IMR-90 (cell line): Measurements from ENCODE around the gene PDE11A.

Source experiments
- BHLHE40 ChIP-seq: fragments of 150-350 bp; IDR thresholded peaks from 2 replicates; pipeline ENCODE4 v1.6.1; 2016; ENCODE audit warnings: mild to moderate bottlenecking, low read depth, low read length
- CEBPB ChIP-seq: IDR thresholded peaks from 2 replicates; pipeline ENCODE4 v1.6.1; 2012; ENCODE audit warnings: low read depth, low read length, improper control_type of control experiment
- CHD1 ChIP-seq: IDR thresholded peaks from 2 replicates; pipeline ENCODE4 v1.6.1; 2012; ENCODE audit warnings: low read depth, low read length, improper control_type of control experiment
- CTCF ChIP-seq: conservative IDR thresholded peaks from 2 replicates; pipeline ENCODE4 v1.5.1; 2012; ENCODE audit warnings: mild to moderate bottlenecking, low read depth, low read length, improper control_type of control experiment
- FOS ChIP-seq: fragments of 150-350 bp; IDR thresholded peaks from 2 replicates; pipeline ENCODE4 v1.6.1; 2016; ENCODE audit warnings: low read depth, low read length
- MAFK ChIP-seq: IDR thresholded peaks from 2 replicates; pipeline ENCODE4 v1.6.1; 2012; ENCODE audit warnings: low read depth, low read length, improper control_type of control experiment
- MAZ ChIP-seq: IDR thresholded peaks from 2 replicates; pipeline ENCODE4 v1.6.1; 2012; ENCODE audit warnings: low read depth, mild to moderate bottlenecking, low read length, improper control_type of control experiment, moderate library complexity, borderline replicate concordance
- MXI1 ChIP-seq: IDR thresholded peaks from 2 replicates; pipeline ENCODE4 v1.6.1; 2012; ENCODE audit warnings: low read depth, mild to moderate bottlenecking, low read length, moderate library complexity, borderline replicate concordance
- NFE2L2 ChIP-seq: fragments of 150-350 bp; IDR thresholded peaks from 2 replicates; pipeline ENCODE4 v1.6.1; 2016; ENCODE audit warnings: low read depth, mild to moderate bottlenecking, low read length
- POLR2A ChIP-seq: IDR thresholded peaks from 2 replicates; pipeline ENCODE4 v1.6.1; 2012; ENCODE audit warnings: mild to moderate bottlenecking, low read depth, low read length
- RAD21 ChIP-seq: IDR thresholded peaks from 2 replicates; pipeline ENCODE4 v1.6.1; 2012; ENCODE audit warnings: low read length, improper control_type of control experiment
- RFX5 ChIP-seq: IDR thresholded peaks from 2 replicates; pipeline ENCODE4 v1.8.0; 2012; ENCODE audit warnings: low read depth, mild to moderate bottlenecking, low read length, moderate library complexity
- SMC3 ChIP-seq: fragments of 150-350 bp; IDR thresholded peaks from 2 replicates; pipeline ENCODE4 v1.6.1; 2016; ENCODE audit warnings: low read depth, mild to moderate bottlenecking, antibody characterized with exemption, low read length, moderate library complexity
- USF2 ChIP-seq: fragments of 150-350 bp; IDR thresholded peaks from 2 replicates; pipeline ENCODE4 v1.6.1; 2017; ENCODE audit warnings: mild to moderate bottlenecking, antibody characterized with exemption, low read length, low read depth

- TF ChIP-seq CTCF (no peak), MAZ (no peak), RAD21 (no peak), CHD1 (no peak), NFE2L2 (no peak), POLR2A (no peak), SMC3 (no peak), MXI1 (no peak), USF2 (no peak), RFX5 (no peak), BHLHE40 (no peak), CEBPB (no peak), MAFK (no peak), FOS (no peak)
These were observed 330.7 kb downstream of the PDE11A start for GRCh38 chr2:177741866-177742265.
